ENCODE data around the gene LRMDA.

- TF ChIP-seq REST (tag by site-specific recombination; IDR thresholded peaks at IDR 0.05) = no peak
- TF ChIP-seq GFI1B (tag by site-specific recombination; IDR thresholded peaks at IDR 0.05) = no peak
- TF ChIP-seq SP2 (tag by site-specific recombination; IDR thresholded peaks at IDR 0.05) = no peak
- TF ChIP-seq ZNF426 (tag by site-specific recombination; IDR thresholded peaks at IDR 0.05) = no peak
- TF ChIP-seq, protein P1, sequence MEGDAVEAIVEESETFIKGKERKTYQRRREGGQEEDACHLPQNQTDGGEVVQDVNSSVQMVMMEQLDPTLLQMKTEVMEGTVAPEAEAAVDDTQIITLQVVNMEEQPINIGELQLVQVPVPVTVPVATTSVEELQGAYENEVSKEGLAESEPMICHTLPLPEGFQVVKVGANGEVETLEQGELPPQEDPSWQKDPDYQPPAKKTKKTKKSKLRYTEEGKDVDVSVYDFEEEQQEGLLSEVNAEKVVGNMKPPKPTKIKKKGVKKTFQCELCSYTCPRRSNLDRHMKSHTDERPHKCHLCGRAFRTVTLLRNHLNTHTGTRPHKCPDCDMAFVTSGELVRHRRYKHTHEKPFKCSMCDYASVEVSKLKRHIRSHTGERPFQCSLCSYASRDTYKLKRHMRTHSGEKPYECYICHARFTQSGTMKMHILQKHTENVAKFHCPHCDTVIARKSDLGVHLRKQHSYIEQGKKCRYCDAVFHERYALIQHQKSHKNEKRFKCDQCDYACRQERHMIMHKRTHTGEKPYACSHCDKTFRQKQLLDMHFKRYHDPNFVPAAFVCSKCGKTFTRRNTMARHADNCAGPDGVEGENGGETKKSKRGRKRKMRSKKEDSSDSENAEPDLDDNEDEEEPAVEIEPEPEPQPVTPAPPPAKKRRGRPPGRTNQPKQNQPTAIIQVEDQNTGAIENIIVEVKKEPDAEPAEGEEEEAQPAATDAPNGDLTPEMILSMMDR (tag by site-specific recombination; IDR thresholded peaks at IDR 0.05) = no peak
- TF ChIP-seq PATZ1 (tag by site-specific recombination; IDR thresholded peaks at IDR 0.05) = no peak
- no peak for TF ChIP-seq ZNF658 (tag by site-specific recombination; IDR thresholded peaks at IDR 0.05)
- TF ChIP-seq, protein P2, sequence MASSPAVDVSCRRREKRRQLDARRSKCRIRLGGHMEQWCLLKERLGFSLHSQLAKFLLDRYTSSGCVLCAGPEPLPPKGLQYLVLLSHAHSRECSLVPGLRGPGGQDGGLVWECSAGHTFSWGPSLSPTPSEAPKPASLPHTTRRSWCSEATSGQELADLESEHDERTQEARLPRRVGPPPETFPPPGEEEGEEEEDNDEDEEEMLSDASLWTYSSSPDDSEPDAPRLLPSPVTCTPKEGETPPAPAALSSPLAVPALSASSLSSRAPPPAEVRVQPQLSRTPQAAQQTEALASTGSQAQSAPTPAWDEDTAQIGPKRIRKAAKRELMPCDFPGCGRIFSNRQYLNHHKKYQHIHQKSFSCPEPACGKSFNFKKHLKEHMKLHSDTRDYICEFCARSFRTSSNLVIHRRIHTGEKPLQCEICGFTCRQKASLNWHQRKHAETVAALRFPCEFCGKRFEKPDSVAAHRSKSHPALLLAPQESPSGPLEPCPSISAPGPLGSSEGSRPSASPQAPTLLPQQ (tag by site-specific recombination; IDR thresholded peaks at IDR 0.05) = no peak
- no peak for TF ChIP-seq ZNF311 (tag by site-specific recombination; IDR thresholded peaks at IDR 0.05; ENCODE audit: borderline replicate concordance)
- TF ChIP-seq ZNF404 (tag by site-specific recombination; IDR thresholded peaks at IDR 0.05) = no peak
- TF ChIP-seq ZBTB17 (tag by site-specific recombination; IDR thresholded peaks at IDR 0.05) = no peak
These were observed 556.2 kb downstream of the LRMDA start for GRCh38 chr10:75987616-75988015.
